NK-92 (cell line): ENCODE results near the gene GRIP2.

ENCODE experiments used
- DNase-seq: peaks from one replicate; lab custom pipeline; 2025; ENCODE audit not compliant: unreplicated experiment; lab: John Stamatoyannopoulos, UW

The GRIP2 gene

DNA sequence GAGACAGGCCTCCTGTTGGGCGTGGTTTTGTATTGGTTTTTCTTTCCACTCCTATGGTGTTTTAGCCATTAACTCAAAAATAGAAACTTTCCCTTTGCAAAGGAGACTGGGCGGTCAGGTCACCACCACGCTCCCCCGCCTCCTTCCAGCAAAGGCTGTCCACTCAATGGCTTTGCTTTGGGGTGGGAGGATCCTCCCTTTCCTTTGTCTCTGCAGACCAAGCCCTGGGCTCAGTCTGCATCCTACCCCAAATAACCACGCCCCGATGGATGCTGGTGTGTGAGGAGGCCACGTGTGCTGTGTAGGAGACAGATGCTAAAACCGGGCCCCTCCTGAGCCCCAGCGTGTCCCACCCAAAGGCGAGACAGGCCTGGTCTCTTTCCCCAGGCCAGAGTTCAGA is 68.5 kb downstream of the GRIP2 start:
- DNase-seq: no peak

DNA sequence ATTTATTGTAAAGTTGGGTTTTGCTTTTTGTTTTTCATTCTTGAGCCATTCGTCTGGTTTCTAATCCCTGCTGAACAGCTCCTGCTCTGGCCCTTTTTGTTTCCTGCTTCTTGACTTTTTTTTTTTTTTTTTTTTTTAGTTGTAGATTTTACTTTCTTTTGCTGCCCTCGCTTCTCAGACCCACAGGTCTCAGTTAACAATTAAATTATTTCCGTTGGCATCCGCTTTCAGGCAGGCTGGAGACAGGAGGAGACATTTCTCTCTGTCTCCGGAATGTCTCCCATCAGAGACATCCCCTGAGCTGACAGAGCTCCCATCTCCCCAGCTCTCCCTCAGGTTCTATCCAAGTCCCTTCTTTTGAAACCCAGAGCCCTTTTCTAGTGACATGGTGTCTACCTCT is 69.1 kb downstream of the GRIP2 start:
- DNase-seq: no peak

DNA sequence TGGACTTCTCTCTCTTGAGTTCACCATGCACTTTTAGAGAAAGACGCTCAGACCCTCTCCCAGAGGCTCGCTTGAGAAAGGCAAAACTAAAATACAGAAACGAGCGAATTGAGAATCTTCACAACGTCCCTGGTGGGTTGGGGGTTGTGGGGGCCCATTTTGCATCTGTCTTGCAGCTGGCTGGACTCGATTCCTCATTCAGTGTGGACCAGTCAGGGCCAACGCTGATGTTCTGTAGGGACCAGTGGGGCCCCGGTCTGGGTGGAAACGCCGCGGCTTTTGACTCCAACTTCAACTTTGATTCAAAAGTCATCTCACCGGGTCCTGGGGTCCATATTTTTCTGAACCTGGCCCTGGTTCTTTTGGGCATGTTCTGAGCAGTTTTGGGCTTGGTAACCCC is 69.7 kb downstream of the GRIP2 start:
- no peak for DNase-seq

DNA sequence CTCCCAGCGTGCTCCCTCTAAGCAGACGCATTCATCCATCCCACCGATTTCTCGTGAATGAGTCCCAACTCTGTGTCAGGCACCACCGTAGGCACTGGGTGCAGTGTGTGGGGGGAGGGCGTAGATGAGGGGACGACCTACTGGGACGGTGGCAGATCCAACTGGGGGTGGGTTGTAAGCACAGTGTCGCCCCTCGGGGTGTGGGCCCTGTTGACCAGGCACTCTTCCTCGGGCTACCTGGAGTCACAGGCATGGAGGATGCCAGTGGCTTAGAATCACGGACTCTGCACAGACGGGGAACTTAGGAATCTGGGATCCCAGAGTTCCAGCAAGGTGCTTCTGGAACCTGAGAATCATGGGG is 71.5 kb downstream of the GRIP2 start:
- DNase-seq: no peak

DNA sequence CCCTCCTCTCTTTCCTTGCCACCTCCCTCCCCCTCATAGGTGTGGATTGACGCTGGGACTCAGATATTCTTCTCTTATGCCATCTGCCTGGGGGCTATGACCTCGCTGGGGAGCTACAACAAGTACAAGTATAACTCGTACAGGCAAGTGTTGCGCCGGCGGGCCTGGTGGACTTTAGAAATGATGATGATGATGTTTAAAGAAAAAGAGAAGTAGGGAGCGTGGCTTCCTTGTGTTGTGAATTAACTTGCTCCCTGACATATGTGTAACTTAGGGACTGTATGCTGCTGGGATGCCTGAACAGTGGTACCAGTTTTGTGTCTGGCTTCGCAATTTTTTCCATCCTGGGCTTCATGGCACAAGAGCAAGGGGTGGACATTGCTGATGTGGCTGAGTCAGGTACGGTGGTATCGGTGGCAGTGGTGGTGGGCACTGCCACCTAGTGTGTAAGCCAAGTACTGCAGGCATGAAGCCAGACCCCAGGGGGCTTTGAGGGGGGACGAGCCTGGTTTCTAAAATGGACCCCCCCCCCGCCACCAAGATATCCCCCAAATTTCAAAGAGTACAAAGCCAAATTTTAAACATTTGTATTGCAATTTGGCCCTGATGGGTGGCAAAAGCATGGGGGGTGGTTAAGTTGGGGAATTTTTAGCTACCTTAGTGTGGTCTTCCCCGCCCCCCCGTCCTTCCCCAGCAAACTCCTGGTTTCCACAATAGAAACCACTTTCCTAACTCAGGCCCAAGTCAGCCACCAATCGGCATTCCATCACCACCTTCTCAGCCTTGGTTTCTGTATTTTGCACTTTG is 72.1 kb downstream of the GRIP2 start:
- DNase-seq: no peak

DNA sequence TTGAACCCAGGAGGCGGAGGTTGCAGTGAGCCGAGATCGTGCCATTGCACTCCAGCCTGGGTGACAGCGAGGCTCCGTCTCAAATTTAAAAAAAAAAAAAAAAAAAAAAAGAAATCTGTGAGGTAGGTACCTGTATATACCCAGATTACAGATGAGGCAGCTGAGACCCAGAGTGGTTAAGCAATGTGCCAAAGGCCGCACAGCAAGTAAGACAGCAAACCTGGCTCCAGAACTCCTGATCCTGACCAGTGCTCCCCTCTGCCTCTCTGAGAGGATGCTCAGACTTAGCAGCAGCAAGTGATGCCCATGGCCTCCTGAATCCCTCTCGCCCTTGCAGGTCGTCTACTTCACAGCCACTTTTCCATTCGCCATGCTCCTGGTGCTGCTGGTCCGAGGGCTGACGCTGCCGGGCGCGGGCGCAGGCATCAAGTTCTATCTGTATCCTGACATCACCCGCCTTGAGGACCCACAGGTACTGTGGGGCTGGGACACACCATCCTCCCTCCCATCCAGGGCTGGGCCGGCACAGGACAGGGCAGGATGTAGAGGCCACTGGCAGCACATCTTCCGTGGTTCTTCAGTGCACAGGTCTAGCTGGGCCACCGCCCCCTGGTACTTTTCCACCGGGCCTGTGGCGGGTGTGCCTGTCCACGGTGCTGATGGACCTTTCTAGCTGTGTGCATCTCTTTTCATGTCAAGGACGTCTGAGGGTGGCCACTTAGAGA is 73.8 kb downstream of the GRIP2 start:
- no peak for DNase-seq

DNA sequence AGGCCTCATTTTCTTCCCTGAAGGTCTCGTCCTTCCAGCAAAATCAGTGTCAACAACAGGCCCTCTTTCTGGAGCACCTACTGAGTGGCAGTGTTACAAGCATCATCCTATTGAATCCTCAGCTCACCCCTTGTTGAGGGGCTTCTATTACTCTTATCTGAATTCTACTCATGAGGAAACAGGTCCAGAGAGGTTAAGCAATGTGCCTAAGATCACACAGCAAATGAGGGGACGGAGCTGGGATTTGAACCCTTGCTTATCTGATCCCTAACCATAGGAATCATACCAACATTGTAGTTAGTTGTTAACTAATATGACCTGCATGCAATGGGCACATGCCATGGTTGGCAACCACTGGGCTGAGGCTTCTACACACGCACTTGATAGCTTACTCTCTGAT is 74.7 kb downstream of the GRIP2 start:
- no peak for DNase-seq

DNA sequence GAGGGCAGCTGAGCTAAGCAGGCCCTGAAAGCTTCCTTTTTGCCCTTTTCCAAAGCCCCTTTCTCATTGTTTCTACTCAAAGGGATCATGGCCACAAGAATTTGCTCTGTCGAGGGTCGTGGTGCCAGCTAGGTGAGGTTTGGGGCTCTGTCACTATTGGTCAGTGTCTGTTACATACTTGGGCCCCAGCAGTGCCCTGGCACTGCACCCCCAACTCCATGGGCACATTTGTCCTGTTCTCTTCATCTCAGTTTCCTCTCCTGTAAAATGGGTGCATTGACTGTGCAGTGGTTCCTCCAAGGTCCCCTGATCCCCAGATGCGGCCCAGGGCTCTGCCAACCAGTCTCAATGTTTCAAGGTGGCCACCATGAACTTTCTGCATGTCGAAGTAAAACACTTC is 75.6 kb downstream of the GRIP2 start:
- no peak for DNase-seq

DNA sequence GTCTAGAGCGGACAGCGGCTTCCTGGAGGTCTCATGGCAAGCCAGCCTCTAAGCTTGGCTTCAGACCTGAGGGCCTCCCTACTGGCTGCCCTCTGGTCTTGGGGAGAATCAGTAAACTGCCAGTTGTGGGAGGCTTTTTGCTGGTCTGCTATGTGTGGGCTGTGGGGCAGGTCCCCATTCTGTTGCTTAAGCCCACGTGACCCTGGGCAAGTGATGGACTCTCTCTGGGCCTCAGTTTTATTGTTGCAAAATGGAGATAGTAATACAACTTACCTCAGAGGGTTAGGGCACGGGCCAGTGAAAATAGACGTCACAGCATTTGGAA is 76.0 kb downstream of the GRIP2 start:
- DNase-seq: no peak

DNA sequence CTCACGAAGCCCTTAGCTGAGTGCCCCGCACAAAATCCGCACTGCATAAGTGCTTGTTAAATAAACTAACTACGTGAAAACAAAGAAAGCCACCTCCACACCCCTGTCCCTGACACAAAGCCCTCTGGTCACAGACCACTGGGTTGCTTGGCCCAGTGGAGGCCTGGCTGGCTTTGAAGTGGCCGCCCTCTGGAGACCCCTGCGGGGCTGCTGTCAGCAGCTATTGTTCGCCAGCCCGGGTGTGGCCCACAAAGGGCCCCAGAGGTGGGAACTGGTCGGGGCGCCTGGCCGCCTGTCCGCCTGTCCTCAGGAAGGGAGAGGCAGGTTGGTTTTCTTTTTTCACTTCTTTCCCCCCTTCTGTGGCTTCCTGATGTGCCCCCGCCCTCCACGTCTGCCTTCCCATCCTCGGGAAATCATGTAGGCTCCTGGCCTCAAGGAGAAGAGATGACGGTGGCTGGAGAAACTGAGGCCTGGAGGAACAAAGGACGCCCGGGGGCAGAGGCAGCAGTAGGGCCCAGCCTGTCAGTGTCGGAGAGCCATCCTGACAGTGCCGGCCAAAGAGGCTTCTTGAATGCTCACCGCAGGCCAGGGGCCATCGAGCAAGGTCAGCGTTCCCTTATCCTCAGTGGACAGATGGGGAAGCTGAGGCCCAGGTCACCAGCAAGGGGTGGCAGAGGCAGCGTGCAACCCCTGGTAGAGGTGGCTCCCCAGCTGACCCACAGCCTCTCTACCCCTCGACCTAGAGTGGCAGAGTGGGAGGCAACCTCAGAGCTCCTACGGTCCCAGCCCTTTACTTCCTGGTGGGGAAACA is 76.6 kb downstream of the GRIP2 start:
- no peak for DNase-seq

DNA sequence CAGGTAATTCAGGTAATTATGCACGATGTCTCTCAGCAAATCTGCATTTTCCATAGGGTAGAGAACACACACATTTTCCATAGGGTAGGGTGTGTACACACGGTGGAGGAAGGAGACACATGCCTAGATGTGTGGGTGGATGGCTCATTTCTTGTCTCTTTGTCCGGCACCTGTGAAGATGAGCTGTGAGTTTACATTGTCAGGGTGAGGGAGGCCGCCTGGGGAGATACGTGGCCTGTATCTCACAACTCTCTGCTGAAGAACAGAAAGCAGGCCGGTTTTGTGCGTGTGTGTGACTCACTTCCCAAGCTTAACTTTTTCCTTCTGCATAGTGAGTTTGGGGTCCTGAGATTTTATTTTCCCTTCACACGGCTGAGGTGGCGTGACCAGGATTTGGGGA is 77.4 kb downstream of the GRIP2 start:
- no peak for DNase-seq

DNA sequence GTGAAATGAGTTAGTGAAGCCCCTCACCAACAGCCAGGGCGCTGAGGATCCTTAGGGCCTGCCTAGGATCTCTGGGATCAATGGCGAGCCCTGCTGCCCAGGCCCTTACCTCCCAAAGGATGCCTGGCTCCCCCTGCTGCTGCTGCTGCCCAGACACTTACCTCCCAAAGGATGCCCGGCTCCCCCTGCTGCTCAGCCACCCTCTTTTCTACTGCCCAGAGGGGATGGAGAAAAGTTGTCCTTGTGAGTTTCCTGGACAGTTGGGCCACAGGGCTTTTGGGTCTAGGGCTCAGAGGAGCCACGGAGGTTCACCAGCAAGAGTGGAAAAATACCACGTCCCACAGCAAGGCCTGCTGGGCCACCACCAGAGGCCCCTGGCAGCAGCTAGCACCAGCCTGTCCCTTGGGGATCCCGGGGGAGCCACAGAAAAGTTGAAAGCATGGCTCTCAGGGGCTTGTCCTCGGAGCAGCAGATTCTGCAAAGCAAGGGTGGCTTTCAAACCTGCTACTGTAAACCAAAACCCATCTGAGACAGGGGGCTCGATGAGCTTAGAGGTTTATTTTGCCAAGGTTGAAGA is 78.3 kb downstream of the GRIP2 start:
- no peak for DNase-seq

DNA sequence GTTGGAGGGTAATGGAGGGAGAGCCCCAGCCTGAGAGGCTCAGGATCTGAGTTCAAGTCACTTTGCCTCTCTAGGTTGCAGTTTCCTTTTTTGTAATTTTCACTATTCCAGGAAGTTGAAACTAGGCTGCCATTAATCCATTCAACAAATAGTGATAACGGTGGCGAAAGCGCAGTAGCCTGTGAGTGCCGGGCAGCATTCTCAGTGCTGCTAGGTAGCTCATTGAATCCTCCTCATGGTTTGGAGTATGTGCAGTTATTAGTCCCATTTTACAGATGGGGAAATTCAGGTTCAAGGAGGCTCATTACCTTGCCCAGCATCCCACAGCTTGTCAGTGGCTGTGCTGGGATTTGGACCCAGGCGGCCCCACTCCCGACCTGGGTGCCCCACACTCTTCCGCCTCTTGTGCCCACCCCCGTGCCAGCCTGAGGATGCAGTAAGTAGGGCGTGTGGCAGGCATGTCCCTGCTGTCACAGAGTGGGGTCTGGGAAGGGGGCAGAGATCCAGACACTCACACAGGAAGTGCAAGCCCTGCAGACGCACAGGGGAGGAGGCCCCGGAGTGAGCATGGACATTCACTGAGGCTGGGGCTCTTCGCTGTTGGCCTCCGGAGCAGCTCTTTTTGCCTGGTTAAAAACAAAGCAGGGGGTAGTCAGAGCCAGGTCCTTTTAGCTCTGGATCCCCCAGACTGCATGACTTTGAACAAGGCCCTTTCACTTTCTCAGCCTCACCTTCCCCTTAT is 79.0 kb downstream of the GRIP2 start:
- no peak for DNase-seq

DNA sequence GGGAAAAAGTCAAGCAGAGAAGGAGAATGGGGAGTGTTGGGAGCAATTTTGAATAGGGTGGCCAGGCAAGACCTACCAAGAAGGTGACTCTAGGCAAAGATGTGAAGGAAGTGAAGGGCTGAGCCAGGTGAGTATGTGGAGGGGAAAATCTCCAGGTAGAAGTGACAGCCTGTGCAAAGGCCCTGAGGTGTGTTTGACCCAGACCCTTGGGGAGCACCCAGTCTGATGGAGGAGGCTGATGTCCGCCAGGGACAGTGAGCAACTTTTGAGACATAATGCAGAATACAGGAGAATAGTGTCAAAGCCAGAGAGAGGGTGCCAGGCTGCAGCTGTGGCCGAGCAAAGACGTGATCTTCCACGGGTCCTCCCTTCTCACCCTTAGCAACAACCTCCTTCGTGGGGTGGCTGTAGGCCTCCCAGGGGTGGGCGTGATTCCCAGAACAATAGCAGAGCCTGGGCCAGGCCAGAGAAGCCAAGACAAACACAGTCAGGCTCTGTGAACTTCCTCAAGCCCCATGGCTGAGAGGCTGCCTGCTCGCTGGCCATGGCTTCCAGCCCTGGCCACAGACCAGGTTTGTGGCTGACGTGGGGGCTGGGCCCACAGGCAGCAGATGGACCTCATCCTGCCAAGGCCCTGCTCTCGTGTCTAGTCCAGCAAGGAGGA is 79.7 kb downstream of the GRIP2 start:
- no peak for DNase-seq

DNA sequence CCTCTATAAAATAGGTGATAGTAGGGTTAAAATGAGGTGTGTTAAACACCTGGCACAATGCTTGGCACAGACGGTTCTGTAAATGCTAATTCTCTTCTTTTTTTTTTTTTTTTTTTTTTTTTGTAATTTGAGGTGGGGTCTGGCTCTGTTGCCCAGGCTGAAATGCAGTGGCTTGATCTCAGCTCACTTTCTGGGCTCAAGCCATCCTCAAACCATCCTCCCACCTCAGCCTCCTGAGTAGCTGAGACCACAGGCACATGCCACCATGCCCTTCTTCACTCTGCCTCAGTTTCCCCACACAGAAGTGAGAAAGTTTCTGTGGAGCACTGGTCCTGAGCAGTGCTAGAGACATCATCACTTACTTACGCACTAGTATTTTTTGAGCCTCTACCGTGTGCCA is 80.4 kb downstream of the GRIP2 start:
- DNase-seq: no peak

DNA sequence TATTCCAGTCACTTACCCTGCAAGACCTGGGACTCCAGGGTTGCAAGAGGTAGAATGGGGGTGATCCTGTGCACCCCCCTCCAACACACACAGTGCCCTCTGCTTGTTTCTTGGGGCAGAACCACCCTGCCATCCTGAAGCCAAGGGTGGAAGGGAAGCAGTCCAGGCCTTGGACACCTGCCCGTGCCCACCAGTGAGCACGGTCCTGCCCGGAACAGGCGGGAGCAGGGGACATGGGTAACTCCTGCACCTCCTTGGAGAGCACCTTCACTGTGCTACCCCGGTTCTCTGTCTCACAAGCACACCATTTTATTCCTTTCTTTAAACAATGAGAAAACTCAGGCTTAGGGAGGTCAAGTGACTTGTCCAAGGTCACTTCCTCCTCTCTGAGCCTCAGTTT is 80.8 kb downstream of the GRIP2 start:
- no peak for DNase-seq

DNA sequence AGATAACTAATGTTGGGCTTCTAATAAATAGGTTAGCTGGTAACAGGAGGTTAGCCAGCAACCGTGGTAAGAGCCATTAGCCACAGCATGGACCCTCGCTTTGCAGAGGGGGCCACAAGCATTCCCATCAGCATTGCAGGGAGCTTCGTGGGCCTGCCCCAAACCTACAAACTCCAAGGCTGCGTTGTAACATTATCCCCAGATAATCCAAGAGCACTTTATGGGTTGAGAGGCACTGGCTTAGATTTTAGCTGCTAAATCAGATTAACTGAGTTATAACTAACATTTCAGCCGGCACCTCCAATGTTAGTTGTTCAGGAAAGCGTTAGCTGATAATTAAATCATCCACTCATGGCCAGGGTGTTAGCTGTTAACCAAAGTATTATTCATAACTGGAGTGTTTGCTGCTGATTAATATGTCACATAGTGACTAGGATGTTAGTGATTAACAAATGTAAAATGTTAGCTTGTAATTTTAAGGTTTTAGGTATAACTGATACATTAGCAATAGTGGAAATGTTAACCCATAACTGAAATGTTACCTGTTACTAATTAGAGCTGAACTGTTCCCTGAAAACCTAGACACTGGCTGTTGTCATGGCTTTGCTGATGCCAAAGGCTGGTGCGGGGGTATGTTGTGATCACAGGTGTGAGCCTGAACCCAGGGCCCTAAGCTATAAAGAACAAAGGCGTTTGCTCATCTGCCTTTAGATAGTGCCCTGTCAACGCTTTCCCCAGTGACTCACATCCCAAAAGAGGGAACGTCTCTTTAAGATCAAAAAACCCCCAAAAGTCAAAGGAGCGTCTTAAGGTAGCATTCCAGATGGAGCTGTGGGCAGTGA is 81.5 kb downstream of the GRIP2 start:
- DNase-seq: no peak

DNA sequence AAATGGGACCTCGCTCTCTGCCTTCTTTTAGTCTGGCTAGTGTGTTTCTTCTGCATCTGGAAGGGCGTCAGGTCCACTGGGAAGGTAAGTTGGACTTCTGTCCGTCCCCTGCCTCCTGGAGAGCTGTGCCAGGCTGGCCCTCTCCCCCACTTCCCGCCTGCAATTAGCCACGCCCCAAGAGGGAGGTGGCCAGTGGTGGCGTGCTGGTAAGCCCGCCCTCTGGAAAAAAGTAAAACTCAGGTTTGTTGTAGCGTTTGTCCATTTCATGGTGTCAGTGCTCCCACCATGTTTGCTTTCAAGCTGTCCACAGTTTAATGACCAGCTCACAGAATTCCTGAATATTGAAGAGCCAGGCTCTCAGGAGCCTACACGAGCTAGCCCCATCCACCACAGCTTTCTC is 82.1 kb downstream of the GRIP2 start:
- DNase-seq: no peak

DNA sequence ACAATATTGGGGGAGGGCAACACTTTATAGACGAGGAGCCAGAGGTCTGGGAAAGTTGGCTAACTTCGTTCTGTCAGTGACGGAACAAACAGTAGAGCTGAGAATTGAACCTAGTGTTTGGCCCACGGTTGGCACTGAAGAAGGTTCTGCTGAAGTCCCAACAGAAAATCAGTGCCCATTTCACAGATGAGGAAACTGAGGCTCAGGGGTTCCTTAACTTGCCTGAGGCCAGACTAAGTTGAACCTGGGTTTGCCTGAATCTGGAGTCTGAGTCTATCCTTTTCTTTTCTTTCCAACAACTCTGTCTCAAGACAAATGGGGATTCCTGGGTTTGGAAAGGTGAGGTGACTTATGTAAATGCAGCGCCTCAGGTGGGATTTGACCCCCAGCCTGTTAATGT is 82.7 kb downstream of the GRIP2 start:
- DNase-seq: no peak

DNA sequence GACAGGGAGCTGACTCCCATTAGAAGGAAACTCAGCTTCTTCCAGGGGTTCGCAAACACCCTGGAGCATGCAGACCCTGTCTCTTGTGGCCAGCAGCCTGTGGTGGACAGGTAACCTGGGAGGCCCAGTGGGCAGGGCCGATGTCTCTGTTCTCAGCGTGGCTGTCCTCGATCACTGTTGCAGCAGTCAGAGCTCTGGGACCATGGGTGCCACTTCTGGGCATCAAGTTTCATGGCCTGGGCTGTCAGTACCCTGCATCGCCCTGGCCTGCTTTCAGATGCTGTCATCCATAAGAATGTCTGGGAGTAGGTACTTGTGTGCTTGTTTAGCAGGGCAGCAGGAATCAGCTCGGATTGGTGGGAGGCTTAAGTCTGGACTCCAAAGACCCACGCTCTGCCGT is 83.3 kb downstream of the GRIP2 start:
- no peak for DNase-seq
